Keratinocyte (primary cell): ENCODE data around the gene CD96. TPM values are rescaled to one million over a fixed set of nuclear protein-coding genes. Genes with fewer than 3 reads are reported as not detected.

Experiments used
- DNase-seq: peaks from one replicate; pipeline ENCODE4 v3.0.0-alpha.2; 2011; ENCODE audit warnings: low read depth, missing footprints, low spot score
- FAIRE-seq: peaks from 2 replicates; lab custom pipeline; 2011; peaks lifted over from hg19 to GRCh38; lab: Jason Lieb, UNC
- H2AFZ ChIP-seq: 2 replicates; pipeline ENCODE4 v1.6.0; 2012; ENCODE audit warnings: low read length, control low read depth, inconsistent platforms; ENCODE audit not compliant: control insufficient read depth
- H3K27ac ChIP-seq: 2 replicates; pipeline ENCODE4 v1.5.1; 2011; ENCODE audit warnings: low read length; ENCODE audit not compliant: control insufficient read depth, insufficient read depth
- H3K27me3 ChIP-seq: 3 replicates; pipeline ENCODE4 v1.6.0; 2011; ENCODE audit warnings: low read length; ENCODE audit not compliant: control insufficient read depth, insufficient read depth; ENCODE audit errors: extremely low read depth
- H3K36me3 ChIP-seq, 2 experiments: 2 replicates in 1 of 2; 3 replicates in 1 of 2; pipeline ENCODE4 v1.5.1; 2011; ENCODE audit warnings: low read length in 2 of 2, mild to moderate bottlenecking in 1 of 2; ENCODE audit not compliant: control insufficient read depth in 2 of 2, insufficient read depth in 2 of 2; ENCODE audit errors: extremely low read depth in 1 of 2
- H3K4me1 ChIP-seq: 3 replicates; pipeline ENCODE4 v1.5.1; 2011; ENCODE audit warnings: low read length; ENCODE audit not compliant: control insufficient read depth, insufficient read depth; ENCODE audit errors: extremely low read depth
- H3K4me2 ChIP-seq: 3 replicates; pipeline ENCODE4 v1.6.0; 2011; ENCODE audit warnings: low read depth, low read length; ENCODE audit not compliant: control insufficient read depth, insufficient read depth; ENCODE audit errors: extremely low read depth
- H3K4me3 ChIP-seq, 3 experiments: fragments of 200-600 bp in 1 of 3; sonication (generic) in 1 of 3; 2 replicates in 2 of 3; 3 replicates in 1 of 3; pipeline ENCODE4 v1.5.1; 2011 to 2016; ENCODE audit warnings: low read length in 3 of 3, mild to moderate bottlenecking in 3 of 3, control low read depth in 2 of 3, inconsistent platforms in 1 of 3, low read depth in 1 of 3, mixed read lengths in 1 of 3, mixed run types in 1 of 3, moderate library complexity in 1 of 3; ENCODE audit not compliant: control insufficient read depth in 2 of 3, insufficient read depth in 2 of 3; ENCODE audit errors: extremely low read depth in 1 of 3
- H3K79me2 ChIP-seq: 2 replicates; pipeline ENCODE4 v1.6.0; 2012; ENCODE audit warnings: low read length; ENCODE audit not compliant: control insufficient read depth, insufficient read depth
- H3K9ac ChIP-seq: 3 replicates; pipeline ENCODE4 v1.6.0; 2011; ENCODE audit warnings: low read length; ENCODE audit not compliant: control insufficient read depth, insufficient read depth; ENCODE audit errors: extremely low read depth
- H3K9me1 ChIP-seq: 3 replicates; pipeline ENCODE4 v1.6.0; 2011; ENCODE audit warnings: low read length; ENCODE audit not compliant: control insufficient read depth, insufficient read depth; ENCODE audit errors: extremely low read depth
- H3K9me3 ChIP-seq: 2 replicates; pipeline ENCODE4 v1.5.1; 2012; ENCODE audit warnings: low read depth, low read length; ENCODE audit not compliant: control insufficient read depth
- H4K20me1 ChIP-seq: 3 replicates; pipeline ENCODE4 v1.6.0; 2011; ENCODE audit warnings: low read length; ENCODE audit not compliant: control insufficient read depth, insufficient read depth; ENCODE audit errors: extremely low read depth
- CTCF ChIP-seq, 3 experiments: IDR thresholded peaks in 1 of 3; conservative IDR thresholded peaks in 1 of 3; optimal IDR thresholded peaks in 1 of 3; 2 replicates in 2 of 3; 3 replicates in 1 of 3; pipeline versions ENCODE3 to v1.5.1; 2011; ENCODE audit warnings: low read length in 3 of 3, mild to moderate bottlenecking in 3 of 3, moderate library complexity in 2 of 3, control low read depth in 1 of 3, inconsistent platforms in 1 of 3; ENCODE audit not compliant: insufficient read depth in 2 of 3; ENCODE audit errors: extremely low read depth in 1 of 3
- EZH2 ChIP-seq: IDR thresholded peaks from one replicate; pipeline ENCODE4 v1.6.1; 2012; ENCODE audit warnings: inconsistent platforms, mild to moderate bottlenecking, low read length, moderate library complexity
- dilution Hi-C: fragments of 300-500 bp; cut with MboI; formaldehyde crosslinking; loops from one replicate; pipeline ENCODE4 v1.7.0; 2020; ENCODE audit warnings: low sequenced_read_pairs; ENCODE audit not compliant: extremely low pct_ligation_motif_present
- polyA plus RNA-seq, 5 experiments: library from polyadenylated mRNA; depleted of rRNA in 3 of 5; stranded (reverse) in 3 of 5; stranded (forward) in 1 of 5; unstranded in 1 of 5; fragments of >200 nt; gene quantifications; 1 replicate in 1 of 5; 2 replicates in 3 of 5; 3 replicates in 1 of 5; pipeline versions ENCODE4 v1.2.1 to v1.2.3, GENCODE V29; 2011 to 2012; ENCODE audit warnings: missing spikeins in 2 of 5, low read depth in 1 of 5, low replicate concordance in 1 of 5

CD96 gene
- polyA plus RNA-seq, 1 donor (not counting 4 experiments of a cell fraction or from before 2014, with no cell fraction given) = 0.13 TPM

GRCh38 chr3:111662907-111663306, 120.9 kb downstream of the CD96 start:
- TF ChIP-seq CTCF (optimal IDR thresholded peaks at IDR 0.05 in 1 of 3, IDR thresholded peaks at IDR 0.05 in 1 of 3, conservative IDR thresholded peaks at IDR 0.05 in 1 of 3; ENCODE audit: extremely low read depth in 1 of 3, insufficient read depth in 2 of 3, low read length in 3 of 3) = no peak
- TF ChIP-seq EZH2 = no peak
- no peaks in the 10 kb centered on the region for H3K79me2 ChIP-seq
- no peaks in the 10 kb centered on the region for H3K27me3 ChIP-seq
- FAIRE-seq = no peak
- H3K9me1 ChIP-seq = no peaks in the 10 kb centered on the region
- dilution Hi-C loops = no loop called here
- H3K36me3 ChIP-seq = no peaks in the 10 kb centered on the region
- H3K27ac ChIP-seq = no peak overlapping the region
- H3K9ac ChIP-seq = no peak overlapping the region
- H3K9me3 ChIP-seq = peaks cover 2% of the 10 kb centered on the region
- DNase-seq = no peak
- H3K4me3 ChIP-seq = no peak overlapping the region
- H2AFZ ChIP-seq = no peak overlapping the region
- H4K20me1 ChIP-seq = no peaks in the 10 kb centered on the region
- H3K4me2 ChIP-seq = no peak overlapping the region
- peaks cover 25% of the 10 kb centered on the region for H3K4me1 ChIP-seq

GRCh38 chr3:111666041-111666735, 124.2 kb downstream of the CD96 start:
- Histone ChIP-seq H3K9ac (no peak overlapping the region), H3K4me2 (no peak overlapping the region), H3K79me2 (no peaks in the 10 kb centered on the region), H3K9me1 (no peaks in the 10 kb centered on the region), H3K27ac (peak overlapping the region; percentile 29), H3K27me3 (no peaks in the 10 kb centered on the region), H3K36me3 (no peaks in the 10 kb centered on the region), H2AFZ (no peak overlapping the region), H3K9me3 (peaks cover 2% of the 10 kb centered on the region), H3K4me3 (no peak overlapping the region), H4K20me1 (no peaks in the 10 kb centered on the region), H3K4me1 (peaks cover 50% of the 10 kb centered on the region)
- TF ChIP-seq EZH2 (no peak), CTCF (optimal IDR thresholded peaks at IDR 0.05 in 1 of 3, IDR thresholded peaks at IDR 0.05 in 1 of 3, conservative IDR thresholded peaks at IDR 0.05 in 1 of 3; ENCODE audit: extremely low read depth in 1 of 3, insufficient read depth in 2 of 3, low read length in 3 of 3) (no peak)
- DNase-seq = no peak
- FAIRE-seq = peak; percentile 94
- dilution Hi-C loops = no loop called here
